Left lobe of liver (tissue), 2 donors: ENCODE measurements around the gene ZNF853. TPM values are rescaled to one million over a fixed set of nuclear protein-coding genes. Genes with fewer than 3 reads are reported as not detected.
"Not testable (repeated sequence)": the region's sequence is repeated elsewhere in the genome, so short reads cannot be mapped to it uniquely, and the experiment has no call there.

Experiments used
- ATAC-seq: fragments of 200-7000 bp; cut with Tn5 transposase; one replicate; pipeline ENCODE4 v1.9.1; 2020; ENCODE audit warnings: mild to moderate bottlenecking, moderate library complexity
- DNase-seq: peaks from one replicate; pipeline ENCODE4 v3.0.0-alpha.2; 2020; ENCODE audit warnings: low spot score
- total RNA-seq: library from RNA; stranded (reverse); gene quantifications from one replicate; pipeline ENCODE4 v1.2.1, GENCODE V29; 2021
- donor health status: DM: no; HTN: no; CAD: no; lungs with moderate emphysema.
- donor health status: DM: no; HTN: yes; CAD: no.

Gene ZNF853
- total RNA-seq, 1 donor from 2014 or later = 0.10 TPM

DNA sequence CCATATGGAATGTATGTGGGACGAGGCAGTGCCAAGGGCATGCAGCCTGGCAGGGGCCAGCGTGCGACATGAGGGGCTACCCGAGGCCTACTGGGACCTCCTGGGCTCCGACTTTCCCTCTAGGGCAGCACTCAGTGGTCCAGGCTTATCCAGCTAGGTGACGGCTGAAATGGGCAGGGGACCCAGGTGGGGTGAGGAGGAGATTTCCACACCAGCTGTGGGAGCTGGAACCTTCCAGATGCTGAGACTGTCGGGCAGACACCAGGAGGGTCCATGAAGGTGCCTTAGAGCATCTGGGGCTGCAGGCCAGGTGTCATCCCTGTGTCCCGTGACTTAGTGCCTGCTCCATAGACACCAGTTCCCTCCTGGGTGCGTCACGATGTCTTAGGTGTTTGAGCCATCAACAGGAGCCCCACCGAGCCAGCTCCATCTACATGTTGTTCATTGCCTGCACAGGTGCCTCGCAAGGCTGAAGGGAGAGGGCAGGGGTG lies 35.2 kb downstream of the ZNF853 start:
- ATAC-seq (no peak), DNase-seq (no peak)

DNA sequence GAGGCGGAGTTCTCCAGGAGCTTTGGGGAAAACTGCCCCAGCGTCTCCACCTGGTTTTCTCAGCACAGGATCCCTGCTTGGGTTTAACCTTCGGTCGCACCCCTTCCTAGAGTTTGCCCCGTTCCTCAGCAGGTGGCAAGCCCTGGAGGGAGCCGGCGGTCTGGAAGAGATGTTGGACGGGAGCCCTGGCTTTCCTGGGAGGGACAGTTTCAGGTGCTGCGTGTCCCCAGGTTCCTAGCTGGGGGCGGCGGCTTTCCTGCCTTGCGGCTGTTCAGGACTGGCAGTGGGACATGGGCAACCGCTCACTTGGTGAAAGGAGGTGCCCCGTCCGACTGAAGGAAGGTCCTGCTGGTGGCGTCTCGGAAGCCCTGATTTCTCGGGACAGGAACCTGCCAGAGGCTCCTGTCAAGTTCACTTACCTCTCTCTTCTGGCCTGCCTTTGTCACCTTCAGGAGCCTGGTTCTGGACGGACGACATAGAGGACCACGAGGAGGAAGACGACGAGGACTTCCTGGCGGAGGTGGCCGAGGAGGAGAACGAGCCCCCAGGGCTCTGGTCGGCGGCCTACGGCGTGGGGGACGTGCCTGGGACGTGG lies 36.5 kb downstream of the ZNF853 start:
- no peak for DNase-seq
- ATAC-seq = no peak

GRCh38 chr7:6652446-6653011 lies 37.1 kb downstream of the ZNF853 start:
- no peak for ATAC-seq
- DNase-seq = no peak

DNA sequence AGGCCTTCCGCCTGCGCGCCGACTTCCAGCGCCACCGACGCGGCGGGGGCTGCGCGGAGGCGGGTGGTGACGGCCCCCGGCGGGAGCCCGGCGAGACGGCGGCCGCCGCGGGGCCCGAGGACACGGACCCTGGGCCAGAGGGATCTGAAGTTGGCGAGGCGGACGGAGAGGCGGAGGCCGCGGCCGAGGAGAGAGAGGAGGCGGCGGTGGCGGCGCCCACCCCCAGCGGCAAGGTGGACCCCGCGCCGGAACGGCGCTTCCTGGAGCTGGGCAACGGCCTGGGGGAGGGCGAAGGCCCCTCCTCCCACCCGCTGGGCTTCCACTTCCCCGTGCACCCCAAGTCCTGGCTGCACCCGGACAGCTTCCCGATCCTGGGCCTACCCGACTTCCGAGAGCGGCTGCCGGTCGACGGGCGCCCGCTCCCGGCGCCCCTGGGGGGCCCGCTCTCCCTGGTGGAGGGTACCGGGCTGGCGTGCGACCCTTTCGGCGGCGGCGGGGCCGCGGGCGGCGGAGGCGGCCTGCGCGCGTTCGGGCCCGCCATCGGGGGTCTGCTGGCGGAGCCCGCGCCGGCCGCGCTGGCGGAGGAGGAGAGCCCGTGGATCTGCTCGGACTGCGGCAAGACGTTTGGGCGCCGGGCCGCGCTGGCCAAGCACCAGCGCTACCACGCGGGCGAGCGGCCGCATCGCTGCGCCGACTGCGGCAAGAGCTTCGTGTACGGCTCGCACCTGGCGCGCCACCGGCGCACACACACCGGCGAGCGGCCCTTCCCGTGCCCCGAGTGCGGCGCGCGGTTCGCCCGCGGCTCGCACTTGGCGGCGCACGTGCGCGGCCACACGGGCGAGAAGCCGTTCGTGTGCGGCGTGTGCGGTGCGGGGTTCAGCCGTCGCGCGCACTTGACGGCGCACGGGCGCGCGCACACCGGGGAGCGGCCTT lies 37.9 kb downstream of the ZNF853 start:
- DNase-seq = no peak
- no peak for ATAC-seq

GRCh38 chr7:6654113-6654841 lies 38.9 kb downstream of the ZNF853 start:
- no peak for ATAC-seq
- DNase-seq = no peak

GRCh38 chr7:6654842-6655610 lies 39.6 kb downstream of the ZNF853 start:
- ATAC-seq (no peak), DNase-seq (no peak)

GRCh38 chr7:6655636-6656385 lies 40.4 kb downstream of the ZNF853 start:
- no peak for ATAC-seq
- no peak for DNase-seq

DNA sequence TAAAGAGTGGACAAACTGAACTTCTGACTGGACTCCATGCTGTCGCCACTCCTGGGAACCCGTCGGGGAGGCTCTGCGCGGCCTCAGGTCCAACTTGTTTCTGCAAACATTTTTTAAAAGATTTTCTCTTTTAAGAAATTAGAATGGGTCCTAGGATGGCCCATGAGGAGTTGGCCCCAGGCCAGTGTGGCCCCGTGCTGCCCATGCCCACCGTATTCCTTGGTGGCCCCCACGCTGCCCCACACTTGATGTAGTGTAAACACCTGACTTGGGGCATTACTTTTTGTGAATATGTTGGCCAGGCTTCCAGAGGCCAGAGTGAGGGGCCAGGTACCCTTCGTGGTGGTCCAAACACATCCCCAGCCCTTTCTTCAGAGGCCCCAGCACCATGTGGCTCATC lies 41.0 kb downstream of the ZNF853 start:
- DNase-seq (no peak), ATAC-seq (no peak)

- ATAC-seq = no peak
- no peak for DNase-seq
These were observed 43.4 kb downstream of the ZNF853 start for GRCh38 chr7:6658618-6659345.

DNA sequence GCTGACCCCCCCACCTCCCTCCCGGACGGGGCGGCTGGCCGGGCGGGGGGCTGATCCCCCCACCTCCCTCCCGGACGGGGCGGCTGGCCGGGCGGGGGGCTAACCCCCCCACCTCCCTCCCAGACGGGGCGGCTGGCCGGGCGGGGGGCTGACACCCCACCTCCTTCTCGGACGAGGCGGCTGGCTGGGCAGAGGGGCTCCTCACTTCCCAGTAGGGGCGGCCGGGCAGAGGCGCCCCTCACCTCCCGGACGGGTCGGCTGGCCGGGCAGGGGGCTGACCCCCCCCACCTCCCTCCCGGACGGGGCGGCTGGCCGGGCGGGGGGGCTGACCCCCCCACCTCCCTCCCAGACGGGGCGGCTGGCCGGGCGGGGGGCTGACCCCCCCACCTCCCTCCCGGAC lies 55.4 kb downstream of the ZNF853 start:
- DNase-seq, ATAC-seq: not testable (repeated sequence)

Other genes starting within 250 kb of the ZNF853 start
- 80.1 TPM for gene RAC1, start 241.1 kb upstream of the ZNF853 start, total RNA-seq
- 17.9 TPM for gene DAGLB, start 167.7 kb upstream of the ZNF853 start, total RNA-seq
- 146 TPM for gene KDELR2, start 131.5 kb upstream of the ZNF853 start, total RNA-seq
- gene GRID2IP, start 64.1 kb upstream of the ZNF853 start, total RNA-seq = not detected
- 38.3 TPM for gene ZDHHC4, start 38.2 kb upstream of the ZNF853 start, total RNA-seq
- 14.1 TPM for gene INTS15, start 25.6 kb upstream of the ZNF853 start, total RNA-seq
- gene ZNF316, start 21.7 kb downstream of the ZNF853 start, total RNA-seq = 18.6 TPM
- gene ZNF12, start 91.3 kb downstream of the ZNF853 start, total RNA-seq = 12.8 TPM
- not detected for gene RSPH10B2, start 138.5 kb downstream of the ZNF853 start, total RNA-seq
- gene CCZ1B, start 210.7 kb downstream of the ZNF853 start, total RNA-seq = 14.3 TPM